DMS114 treated with DMSO at 0.1 percent for 48 hours (cell line): ENCODE measurements around the gene OR6C65.

Source experiments
- DNase-seq: peaks from one replicate; lab custom pipeline; 2025; ENCODE audit not compliant: unreplicated experiment; lab: John Stamatoyannopoulos, UW

OR6C65 gene

GRCh38 chr12:55445357-55445756 is 45.0 kb downstream of the OR6C65 start:
- DNase-seq = no peak

- DNase-seq = no peak
These were observed 46.0 kb downstream of the OR6C65 start for GRCh38 chr12:55446326-55446725.

- DNase-seq = no peak
These were observed 48.5 kb downstream of the OR6C65 start for GRCh38 chr12:55448825-55449224.
